T-cell (primary cell): Measurements from ENCODE around the gene ADGRG2. TPM values are rescaled to one million over a fixed set of nuclear protein-coding genes. Genes with fewer than 3 reads are reported as not detected.

Experiments used
- ATAC-seq, 4 experiments: fragments of 200-7000 bp in 3 of 4; fragments of 150-1000 bp in 1 of 4; cut with Tn5 transposase; replicated peaks in 1 of 4; 1 replicate in 3 of 4; 2 replicates in 1 of 4; pipeline ENCODE4 v1.10.0; 2021; ENCODE audit warnings: moderate library complexity in 3 of 4, mild to moderate bottlenecking in 2 of 4, moderate number of reproducible peaks in 1 of 4
- CTCF ChIA-PET, 2 donors: fragments of 300-600 bp; sonication (Branson Sonifier 250); formaldehyde crosslinking; loops; one replicate each; lab custom pipeline; 2022; ENCODE audit warnings: antibody characterized with exemption in 2 of 2; lab: Charles Lee
- POLR2A ChIA-PET, 2 donors: fragments of 300-600 bp; sonication (Branson Sonifier 250); formaldehyde crosslinking; loops; one replicate each; lab custom pipeline; 2022; ENCODE audit warnings: antibody characterized with exemption in 2 of 2; lab: Charles Lee
- DNase-seq, 35 experiments: peaks; one replicate each; pipeline versions ENCODE4 v3.0.0 to v3.0.0-alpha.2; 2013 to 2023
- H3K27ac ChIP-seq: one replicate; pipeline ENCODE4 v1.5.1; 2013; ENCODE audit warnings: low read length
- H3K27me3 ChIP-seq, 2 experiments: replicated peaks in 1 of 2; 1 replicate in 1 of 2; 2 replicates in 1 of 2; pipeline versions ENCODE4 v1.6.1 to v1.7.0; 2013; ENCODE audit warnings: low read length in 1 of 2, mixed read lengths in 1 of 2; ENCODE audit not compliant: control insufficient read depth in 2 of 2, insufficient read depth in 2 of 2; ENCODE audit errors: extremely low read depth in 1 of 2
- H3K36me3 ChIP-seq, 2 donors: 1 replicate in 1 of 2; 2 replicates in 1 of 2; pipeline versions ENCODE4 v1.6.1 to v1.7.0; 2013; ENCODE audit warnings: low read length in 1 of 2; ENCODE audit not compliant: control insufficient read depth in 2 of 2, insufficient read depth in 1 of 2; ENCODE audit errors: extremely low read depth in 1 of 2
- H3K4me1 ChIP-seq, 2 experiments: 1 replicate in 1 of 2; 2 replicates in 1 of 2; pipeline versions ENCODE4 v1.6.1 to v1.7.0; 2013; ENCODE audit warnings: low read length in 2 of 2, mixed read lengths in 1 of 2; ENCODE audit not compliant: insufficient read depth in 2 of 2, control insufficient read depth in 1 of 2; ENCODE audit errors: extremely low read depth in 1 of 2
- H3K4me3 ChIP-seq, 2 donors: 1 replicate in 1 of 2; 2 replicates in 1 of 2; pipeline versions ENCODE4 v1.5.1 to v1.7.0; 2013; ENCODE audit warnings: mild to moderate bottlenecking in 2 of 2, low read length in 1 of 2, moderate library complexity in 1 of 2; ENCODE audit not compliant: control insufficient read depth in 1 of 2; ENCODE audit errors: extremely low read depth in 1 of 2
- H3K9me3 ChIP-seq: 2 replicates; pipeline ENCODE4 v1.7.0; 2013
- H3K27ac Mint-ChIP-seq, 2 donors: one replicate each; pipeline ENCODE4 v1.8.0; 2020 to 2021; ENCODE audit warnings: mild to moderate bottlenecking in 2 of 2, mixed read lengths in 2 of 2
- H3K27me3 Mint-ChIP-seq, 2 donors: one replicate each; pipeline ENCODE4 v1.8.0; 2021 to 2022; ENCODE audit warnings: mixed read lengths in 2 of 2
- H3K36me3 Mint-ChIP-seq: one replicate; pipeline ENCODE4 v1.8.0; 2021; ENCODE audit warnings: mixed read lengths
- H3K4me1 Mint-ChIP-seq, 3 donors: one replicate each; pipeline ENCODE4 v1.8.0; 2020 to 2022; ENCODE audit warnings: mixed read lengths in 3 of 3, mild to moderate bottlenecking in 1 of 3
- H3K4me3 Mint-ChIP-seq, 3 donors: one replicate each; pipeline ENCODE4 v1.8.0; 2020 to 2022; ENCODE audit warnings: mild to moderate bottlenecking in 3 of 3, mixed read lengths in 3 of 3, moderate library complexity in 3 of 3
- H3K9me3 Mint-ChIP-seq, 3 donors: one replicate each; pipeline ENCODE4 v1.8.0; 2020 to 2022; ENCODE audit warnings: mixed read lengths in 3 of 3
- WGBS: methylation state at CpG from one replicate; pipeline ENCODE4 v1.1.5; 2013; ENCODE audit warnings: missing lambda C conversion rate; ENCODE audit not compliant: insufficient coverage; 5-methylcytosine and 5-hydroxymethylcytosine counted together
- total RNA-seq, 35 experiments: library from RNA in 6 of 35; stranded (reverse) in 6 of 35; fragments of 120-200 nt in 1 of 35; gene quantifications; one replicate each; pipeline versions ENCODE4 v1.2.1 to v1.2.4 and lab custom pipeline; 2013 to 2026

ADGRG2 gene
- total RNA-seq, 5 donors from 2014 or later (not counting 1 experiment from before 2014, with no cell fraction given) = not detected

- H3K4me1 Mint-ChIP-seq = no peaks in the 10 kb centered on the region
- H3K4me3 ChIP-seq = no peak overlapping the region
- 80% methylated on average over 1 of the region's 5 CpGs for WGBS
- CTCF ChIA-PET = no interaction called here
- no peak overlapping the region for H3K4me3 Mint-ChIP-seq
- no peaks in the 10 kb centered on the region for H3K9me3 ChIP-seq
- H3K36me3 Mint-ChIP-seq = no peaks in the 10 kb centered on the region
- no peaks in the 10 kb centered on the region for H3K27me3 ChIP-seq
- ATAC-seq (no peak), DNase-seq (no peak)
- peaks cover 2 to 17% of the 10 kb centered on the region in 2 donors for H3K27me3 Mint-ChIP-seq
- POLR2A ChIA-PET = no interaction called here
- no peaks in the 10 kb centered on the region for H3K9me3 Mint-ChIP-seq
- H3K27ac Mint-ChIP-seq = no peak overlapping the region
- no peak overlapping the region for H3K27ac ChIP-seq
- no peaks in the 10 kb centered on the region for H3K4me1 ChIP-seq
- H3K36me3 ChIP-seq = no peaks in the 10 kb centered on the region
Observed at GRCh38 chrX:19133784-19134183, 11.5 kb upstream of the ADGRG2 start.

- no peak overlapping the region for H3K4me3 ChIP-seq
- DNase-seq = no peak
- H3K27me3 ChIP-seq = no peaks in the 10 kb centered on the region
- POLR2A ChIA-PET = no interaction called here
- Mint-ChIP-seq H3K36me3 (no peaks in the 10 kb centered on the region), H3K27me3 (peaks cover 2 to 17% of the 10 kb centered on the region in 2 donors), H3K9me3 (no peaks in the 10 kb centered on the region), H3K27ac (no peak overlapping the region), H3K4me1 (no peaks in the 10 kb centered on the region), H3K4me3 (no peak overlapping the region)
- CTCF ChIA-PET = no interaction called here
- H3K9me3 ChIP-seq = no peaks in the 10 kb centered on the region
- H3K4me1 ChIP-seq = no peaks in the 10 kb centered on the region
- no peak for ATAC-seq
- WGBS = no CpG with 5 or more reads among the region's 2 CpGs
- no peak overlapping the region for H3K27ac ChIP-seq
- H3K36me3 ChIP-seq = no peaks in the 10 kb centered on the region
Observed at GRCh38 chrX:19133231-19133630, 11.0 kb upstream of the ADGRG2 start.

GRCh38 chrX:19130628-19131027 is 8.4 kb upstream of the ADGRG2 start:
- H3K36me3 ChIP-seq = no peaks in the 10 kb centered on the region
- CTCF ChIA-PET = no interaction called here
- H3K36me3 Mint-ChIP-seq = no peaks in the 10 kb centered on the region
- no peaks in the 10 kb centered on the region for H3K9me3 ChIP-seq
- no peak overlapping the region for H3K4me3 ChIP-seq
- peaks cover 0 to 1% of the 10 kb centered on the region in 2 experiments for H3K27me3 ChIP-seq
- no peak for DNase-seq
- WGBS = 100% methylated on average over 1 of the region's 4 CpGs
- no peaks in the 10 kb centered on the region for H3K4me1 ChIP-seq
- H3K9me3 Mint-ChIP-seq = no peaks in the 10 kb centered on the region
- no peak for ATAC-seq
- no peak overlapping the region for H3K27ac ChIP-seq
- no peak overlapping the region for H3K27ac Mint-ChIP-seq
- peaks cover 4 to 14% of the 10 kb centered on the region in 2 donors for H3K27me3 Mint-ChIP-seq
- no peaks in the 10 kb centered on the region for H3K4me1 Mint-ChIP-seq
- POLR2A ChIA-PET = no interaction called here
- no peak overlapping the region for H3K4me3 Mint-ChIP-seq

- peaks cover 6% of the 10 kb centered on the region in 2 experiments for H3K27me3 ChIP-seq
- no peaks in the 10 kb centered on the region for H3K4me1 ChIP-seq
- Mint-ChIP-seq H3K4me1 (no peaks in the 10 kb centered on the region), H3K27me3 (peaks cover 9 to 20% of the 10 kb centered on the region in 2 donors), H3K4me3 (no peak overlapping the region), H3K36me3 (no peaks in the 10 kb centered on the region), H3K27ac (no peak overlapping the region), H3K9me3 (no peaks in the 10 kb centered on the region)
- H3K36me3 ChIP-seq = no peaks in the 10 kb centered on the region
- no peaks in the 10 kb centered on the region for H3K9me3 ChIP-seq
- H3K4me3 ChIP-seq = no peak overlapping the region
- ChIA-PET CTCF (no interaction called here), POLR2A (no interaction called here)
- WGBS = 80% methylated on average over 1 of the region's 3 CpGs
- ATAC-seq = no peak
- H3K27ac ChIP-seq = no peak overlapping the region
- no peak for DNase-seq
Observed at GRCh38 chrX:19129694-19130093, 7.4 kb upstream of the ADGRG2 start.

GRCh38 chrX:19127649-19128168 is 5.4 kb upstream of the ADGRG2 start:
- Mint-ChIP-seq H3K27ac (no peak overlapping the region), H3K4me3 (no peak overlapping the region), H3K9me3 (no peaks in the 10 kb centered on the region), H3K36me3 (no peaks in the 10 kb centered on the region), H3K4me1 (peaks cover 0 to 2% (median 0%) of the 10 kb centered on the region in 3 donors), H3K27me3 (peaks cover 25 to 29% of the 10 kb centered on the region in 2 donors)
- ChIA-PET CTCF (no interaction called here), POLR2A (no interaction called here)
- H3K9me3 ChIP-seq = no peaks in the 10 kb centered on the region
- no peak overlapping the region for H3K4me3 ChIP-seq
- H3K4me1 ChIP-seq = no peaks in the 10 kb centered on the region
- H3K36me3 ChIP-seq = no peaks in the 10 kb centered on the region
- no peak for DNase-seq
- H3K27ac ChIP-seq = no peak overlapping the region
- no peak for ATAC-seq
- WGBS = no CpG with 5 or more reads among the region's 5 CpGs
- peaks cover 9 to 12% of the 10 kb centered on the region in 2 experiments for H3K27me3 ChIP-seq

- Histone ChIP-seq H3K36me3 (no peaks in the 10 kb centered on the region), H3K9me3 (no peaks in the 10 kb centered on the region), H3K27ac (no peak overlapping the region), H3K27me3 (peaks cover 18 to 19% of the 10 kb centered on the region in 2 experiments), H3K4me3 (no peak overlapping the region), H3K4me1 (no peaks in the 10 kb centered on the region)
- peaks cover 0 to 4% (median 0%) of the 10 kb centered on the region in 3 donors for H3K4me1 Mint-ChIP-seq
- ATAC-seq (no peak), DNase-seq (no peak)
- H3K27ac Mint-ChIP-seq = no peak overlapping the region
- peak overlapping the region in 1 of 3 donors; percentile 42 for H3K4me3 Mint-ChIP-seq
- no peaks in the 10 kb centered on the region for H3K36me3 Mint-ChIP-seq
- peaks cover 40 to 45% of the 10 kb centered on the region in 2 donors for H3K27me3 Mint-ChIP-seq
- H3K9me3 Mint-ChIP-seq = no peaks in the 10 kb centered on the region
- WGBS = 1% methylated on average over 16 of the region's 35 CpGs
- POLR2A ChIA-PET = no interaction called here
- CTCF ChIA-PET = interaction anchor here in 1 of 2 donors (0.6 kb wide), 1 partner anchor 401 kb away, joined by 7 read pairs; no protein-coding TSS in a partner anchor
Observed at GRCh38 chrX:19122641-19123009, 357 bp upstream of the ADGRG2 start.
